SU-DHL-6 (cell line): Measurements from ENCODE around the gene PRKCE.

Experiments used
- H2AFZ ChIP-seq: fragments of 200-600 bp; sonication (generic); 2 replicates; pipeline ENCODE4 v1.6.1; 2014; ENCODE audit warnings: low read depth, mild to moderate bottlenecking, moderate library complexity, mixed read lengths, antibody characterized with exemption, low read length; ENCODE audit not compliant: severe bottlenecking
- H3F3A ChIP-seq: fragments of 200-600 bp; shearing (Covaris generic); 2 replicates; pipeline ENCODE4 v1.6.0; 2016; ENCODE audit warnings: antibody characterized with exemption, mild to moderate bottlenecking; ENCODE audit not compliant: insufficient read depth
- H3K27ac ChIP-seq: fragments of 200-600 bp; sonication (generic); 2 replicates; pipeline ENCODE4 v1.5.1; 2016; ENCODE audit warnings: low read depth, mild to moderate bottlenecking, low read length, moderate library complexity, mixed read lengths
- H3K27me3 ChIP-seq: fragments of 200-600 bp; sonication (generic), shearing (Covaris generic); 2 replicates; pipeline ENCODE4 v1.6.0; 2014; ENCODE audit warnings: mild to moderate bottlenecking, low read length
- H3K36me3 ChIP-seq: fragments of 200-600 bp; sonication (generic); 2 replicates; pipeline ENCODE4 v1.6.1; 2014; ENCODE audit warnings: mild to moderate bottlenecking, low read length, mixed read lengths
- H3K4me2 ChIP-seq: fragments of 300-600, 200-600 bp; shearing (Covaris generic), sonication (generic); 2 replicates; pipeline ENCODE4 v1.6.0; 2014; ENCODE audit warnings: low read length, low read depth, mild to moderate bottlenecking; ENCODE audit not compliant: poor library complexity, severe bottlenecking
- H3K4me3 ChIP-seq: fragments of 200-600 bp; sonication (generic); 2 replicates; pipeline ENCODE4 v1.5.1; 2014; ENCODE audit warnings: antibody characterized with exemption, low read length, mild to moderate bottlenecking, mixed read lengths; ENCODE audit not compliant: insufficient read depth, poor library complexity, severe bottlenecking
- H3K79me2 ChIP-seq: fragments of 200-600 bp; sonication (generic); 2 replicates; pipeline ENCODE4 v1.6.1; 2014; ENCODE audit warnings: mild to moderate bottlenecking, low read length, moderate library complexity; ENCODE audit not compliant: insufficient read depth
- H3K9ac ChIP-seq: fragments of 200-600 bp; sonication (generic); 2 replicates; pipeline ENCODE4 v1.7.0; 2014; ENCODE audit warnings: mild to moderate bottlenecking, low read length
- H3K9me2 ChIP-seq: fragments of 200-600 bp; sonication (generic); replicated peaks from 2 replicates; pipeline ENCODE4 v1.6.1; 2014; ENCODE audit warnings: low read length; ENCODE audit not compliant: insufficient read depth
- H3K9me3 ChIP-seq: fragments of 200-600 bp; sonication (generic); 2 replicates; pipeline ENCODE4 v1.6.1; 2014; ENCODE audit warnings: low read length, mixed read lengths; ENCODE audit not compliant: insufficient read depth
- H4K20me1 ChIP-seq: fragments of 200-600 bp; sonication (generic); 2 replicates; pipeline ENCODE4 v1.6.1; 2014; ENCODE audit warnings: low read depth, mild to moderate bottlenecking, antibody characterized with exemption, low read length, moderate library complexity, mixed read lengths
- EZH2phosphoT487 ChIP-seq: fragments of 200-600 bp; sonication (generic), shearing (Covaris generic); conservative IDR thresholded peaks from 2 replicates; pipeline ENCODE4 v1.6.1; 2018; ENCODE audit warnings: mild to moderate bottlenecking, antibody characterized with exemption, low read length, moderate library complexity, mixed read lengths
- TF ChIP-seq, protein P1 (sequence below): fragments of 200-600 bp; sonication (generic); IDR thresholded peaks from one replicate; pipeline ENCODE4 v1.5.1; 2017; ENCODE audit warnings: antibody characterized with exemption, mild to moderate bottlenecking, low read length, moderate library complexity; ENCODE audit not compliant: insufficient read depth, poor library complexity, severe bottlenecking

Gene PRKCE

DNA sequence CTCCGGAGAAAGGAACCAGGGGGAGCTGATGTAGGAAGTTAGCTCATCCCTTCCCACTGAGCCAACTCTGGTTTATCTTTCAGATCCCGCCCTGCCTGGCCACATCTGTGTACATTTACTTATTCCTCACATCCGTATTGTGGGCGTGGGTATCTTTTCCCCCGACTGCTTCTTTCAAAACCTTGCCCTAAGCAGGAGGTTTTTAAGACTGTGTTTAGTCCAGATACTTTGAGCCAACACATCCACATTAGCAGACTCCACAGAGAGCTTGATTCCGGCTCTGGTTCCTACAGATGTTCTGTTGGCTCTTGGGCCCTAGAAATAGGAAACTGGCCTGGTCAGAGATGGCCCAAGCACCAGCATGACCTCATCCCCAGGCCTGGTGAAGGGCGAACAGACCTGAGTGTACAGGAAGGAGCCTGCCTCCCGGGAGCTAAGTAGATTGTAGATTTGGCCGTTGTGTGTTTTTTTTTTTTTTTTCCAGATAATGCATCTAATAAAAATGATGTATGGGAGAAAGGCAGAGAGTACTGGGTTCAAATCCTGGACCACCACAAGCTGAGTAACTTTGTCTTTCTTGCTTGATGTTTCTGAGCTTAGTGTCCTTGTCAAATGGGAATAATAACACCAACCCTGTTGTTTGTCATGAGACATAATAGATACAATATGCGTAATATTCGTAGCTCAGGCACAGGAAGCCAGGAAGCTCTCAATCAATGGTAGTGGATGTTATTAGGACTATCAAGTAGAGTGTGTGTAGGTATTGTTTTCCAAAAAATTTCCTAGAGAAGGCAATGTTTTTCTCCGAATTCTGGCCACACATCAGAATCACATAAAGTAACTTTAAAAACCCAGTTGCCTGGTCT is 92.3 kb downstream of the PRKCE start:
- no peaks in the 10 kb centered on the region for H4K20me1 ChIP-seq
- TF ChIP-seq EZH2phosphoT487, result no peak
- TF ChIP-seq, protein P1, sequence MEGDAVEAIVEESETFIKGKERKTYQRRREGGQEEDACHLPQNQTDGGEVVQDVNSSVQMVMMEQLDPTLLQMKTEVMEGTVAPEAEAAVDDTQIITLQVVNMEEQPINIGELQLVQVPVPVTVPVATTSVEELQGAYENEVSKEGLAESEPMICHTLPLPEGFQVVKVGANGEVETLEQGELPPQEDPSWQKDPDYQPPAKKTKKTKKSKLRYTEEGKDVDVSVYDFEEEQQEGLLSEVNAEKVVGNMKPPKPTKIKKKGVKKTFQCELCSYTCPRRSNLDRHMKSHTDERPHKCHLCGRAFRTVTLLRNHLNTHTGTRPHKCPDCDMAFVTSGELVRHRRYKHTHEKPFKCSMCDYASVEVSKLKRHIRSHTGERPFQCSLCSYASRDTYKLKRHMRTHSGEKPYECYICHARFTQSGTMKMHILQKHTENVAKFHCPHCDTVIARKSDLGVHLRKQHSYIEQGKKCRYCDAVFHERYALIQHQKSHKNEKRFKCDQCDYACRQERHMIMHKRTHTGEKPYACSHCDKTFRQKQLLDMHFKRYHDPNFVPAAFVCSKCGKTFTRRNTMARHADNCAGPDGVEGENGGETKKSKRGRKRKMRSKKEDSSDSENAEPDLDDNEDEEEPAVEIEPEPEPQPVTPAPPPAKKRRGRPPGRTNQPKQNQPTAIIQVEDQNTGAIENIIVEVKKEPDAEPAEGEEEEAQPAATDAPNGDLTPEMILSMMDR, result no peak
- H3K4me2 ChIP-seq, result no peak overlapping the region
- H3F3A ChIP-seq, result no peaks in the 10 kb centered on the region
- H3K79me2 ChIP-seq, result no peaks in the 10 kb centered on the region
- no peak overlapping the region for H3K9ac ChIP-seq
- 0 out of 2 replicates have a peak, but pooled peaks cover 4% of the 10 kb centered on the region for H3K9me3 ChIP-seq
- no peaks in the 10 kb centered on the region for H3K36me3 ChIP-seq
- H3K9me2 ChIP-seq, result no peaks in the 10 kb centered on the region
- no peak overlapping the region for H3K4me3 ChIP-seq
- no peak overlapping the region for H2AFZ ChIP-seq
- H3K27me3 ChIP-seq, result no peaks in the 10 kb centered on the region
- H3K27ac ChIP-seq, result no peak overlapping the region

DNA sequence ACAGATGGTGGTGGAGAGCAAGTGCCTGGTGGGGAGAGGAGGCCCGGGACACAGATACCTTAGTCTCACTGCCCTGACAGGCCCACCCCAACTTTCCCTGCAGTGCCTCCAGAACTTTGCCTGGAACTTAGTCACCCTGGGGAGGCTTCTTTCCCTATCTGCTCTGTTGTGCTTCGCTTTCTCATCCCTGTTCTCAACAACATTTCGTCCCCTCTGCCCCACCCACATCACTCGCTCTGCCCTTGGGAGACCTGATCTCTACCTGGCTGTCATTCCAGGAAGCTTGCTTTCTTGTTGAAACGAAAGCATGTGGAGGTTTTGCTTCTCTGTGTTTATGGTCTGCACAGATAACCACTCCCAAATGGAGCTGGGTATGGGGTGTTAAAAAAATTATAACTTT is 93.8 kb downstream of the PRKCE start:
- no peaks in the 10 kb centered on the region for H3K79me2 ChIP-seq
- no peaks in the 10 kb centered on the region for H3K36me3 ChIP-seq
- 0 out of 2 replicates have a peak, but pooled peaks cover 4% of the 10 kb centered on the region for H3K9me3 ChIP-seq
- no peaks in the 10 kb centered on the region for H3K27me3 ChIP-seq
- H3F3A ChIP-seq, result no peaks in the 10 kb centered on the region
- H3K4me3 ChIP-seq, result no peak overlapping the region
- H3K27ac ChIP-seq, result no peak overlapping the region
- H3K9ac ChIP-seq, result no peak overlapping the region
- TF ChIP-seq EZH2phosphoT487, result no peak
- TF ChIP-seq, protein P1, result no peak
- H3K9me2 ChIP-seq, result no peaks in the 10 kb centered on the region
- no peak overlapping the region for H3K4me2 ChIP-seq
- no peak overlapping the region for H2AFZ ChIP-seq
- no peaks in the 10 kb centered on the region for H4K20me1 ChIP-seq

DNA sequence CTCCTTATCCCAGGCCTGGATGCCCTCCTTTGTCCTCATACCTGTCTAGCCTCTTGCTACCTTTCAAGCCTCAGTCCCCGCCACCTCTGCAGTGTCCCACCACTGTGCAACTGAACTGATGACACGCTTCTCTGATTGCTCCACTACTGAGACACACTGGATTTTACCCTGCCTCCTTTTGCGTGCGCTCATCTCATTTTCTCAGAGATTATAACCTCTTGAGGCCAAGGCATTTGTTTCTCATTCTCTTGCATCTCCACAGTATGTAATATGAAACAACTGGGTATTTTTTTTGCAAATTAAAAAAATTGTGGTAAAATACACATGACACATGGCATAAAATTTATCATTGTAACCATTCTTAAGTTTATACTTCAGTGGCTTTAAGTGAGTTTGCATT is 95.4 kb downstream of the PRKCE start:
- no peaks in the 10 kb centered on the region for H3F3A ChIP-seq
- H3K4me3 ChIP-seq, result no peak overlapping the region
- H4K20me1 ChIP-seq, result no peaks in the 10 kb centered on the region
- TF ChIP-seq, protein P1, result no peak
- no peak for TF ChIP-seq EZH2phosphoT487
- H3K9me2 ChIP-seq, result no peaks in the 10 kb centered on the region
- no peak overlapping the region for H2AFZ ChIP-seq
- no peaks in the 10 kb centered on the region for H3K36me3 ChIP-seq
- H3K9me3 ChIP-seq, result 0 out of 2 replicates have a peak, but pooled peaks cover 4% of the 10 kb centered on the region
- no peaks in the 10 kb centered on the region for H3K79me2 ChIP-seq
- no peaks in the 10 kb centered on the region for H3K27me3 ChIP-seq
- H3K4me2 ChIP-seq, result no peak overlapping the region
- no peak overlapping the region for H3K9ac ChIP-seq
- H3K27ac ChIP-seq, result no peak overlapping the region
